MM.1S (cell line): ENCODE measurements around the gene PCDHA2.
"Not testable (repeated sequence)": the region's sequence is repeated elsewhere in the genome, so short reads cannot be mapped to it uniquely, and the experiment has no call there.

Source experiments
- DNase-seq: peaks from one replicate; pipeline ENCODE4 v3.0.0-alpha.2; 2015
- H2AFZ ChIP-seq: fragments of 300-600 bp; sonication (generic); 2 replicates; pipeline ENCODE4 v1.6.0; 2016; ENCODE audit warnings: antibody characterized with exemption, low read length
- H3F3A ChIP-seq: fragments of 300-600 bp; sonication (generic); 2 replicates; pipeline ENCODE4 v1.6.1; 2016; ENCODE audit warnings: mild to moderate bottlenecking, antibody characterized with exemption, low read length, moderate library complexity, mixed read lengths; ENCODE audit not compliant: insufficient read depth
- H3K27ac ChIP-seq: fragments of 300-600 bp; sonication (generic); 2 replicates; pipeline ENCODE4 v1.5.1; 2016; ENCODE audit warnings: mild to moderate bottlenecking, low read length
- H3K27me3 ChIP-seq: fragments of 300-600 bp; sonication (generic); replicated peaks from 2 replicates; pipeline ENCODE4 v1.6.0; 2016; ENCODE audit warnings: low read length; ENCODE audit not compliant: insufficient read depth
- H3K36me3 ChIP-seq: fragments of 300-600 bp; sonication (generic); replicated peaks from 2 replicates; pipeline ENCODE4 v1.6.1; 2016; ENCODE audit warnings: mild to moderate bottlenecking, low read length, mixed read lengths; ENCODE audit not compliant: insufficient read depth
- H3K4me1 ChIP-seq: fragments of 300-600 bp; sonication (generic); 2 replicates; pipeline ENCODE4 v1.6.1; 2016; ENCODE audit warnings: low read length, mixed read lengths
- H3K4me2 ChIP-seq: fragments of 300-600 bp; sonication (generic); 2 replicates; pipeline ENCODE4 v1.6.0; 2016; ENCODE audit warnings: low read depth, low read length
- H3K4me3 ChIP-seq: fragments of 300-600 bp; sonication (generic); 2 replicates; pipeline ENCODE4 v1.5.1; 2016; ENCODE audit warnings: low read length, mixed read lengths
- H3K79me2 ChIP-seq: fragments of 300-600 bp; sonication (generic); 2 replicates; pipeline ENCODE4 v1.6.1; 2016; ENCODE audit warnings: mixed run types, low read length, mixed read lengths
- H3K9ac ChIP-seq: fragments of 300-600 bp; sonication (generic); 2 replicates; pipeline ENCODE4 v1.6.1; 2016; ENCODE audit warnings: low read length, mixed read lengths
- H3K9me2 ChIP-seq: fragments of 300-600 bp; sonication (generic); replicated peaks from 2 replicates; pipeline ENCODE4 v1.6.1; 2016; ENCODE audit warnings: mild to moderate bottlenecking, low read length, mixed read lengths; ENCODE audit not compliant: insufficient read depth
- H3K9me3 ChIP-seq: fragments of 300-600 bp; sonication (generic); replicated peaks from 2 replicates; pipeline ENCODE4 v1.6.1; 2016; ENCODE audit warnings: mild to moderate bottlenecking, low read length, mixed read lengths; ENCODE audit not compliant: insufficient read depth
- H4K20me1 ChIP-seq: fragments of 300-600 bp; sonication (generic); 2 replicates; pipeline ENCODE4 v1.6.1; 2016; ENCODE audit warnings: mild to moderate bottlenecking, low read length, moderate library complexity, mixed read lengths; ENCODE audit not compliant: insufficient read depth
- CTCF ChIP-seq: fragments of 300-600 bp; sonication (generic); IDR thresholded peaks from 2 replicates; pipeline ENCODE4 v1.5.1; 2016; ENCODE audit warnings: antibody characterized with exemption, low read length, mixed read lengths
- EZH2 ChIP-seq: fragments of 300-600 bp; sonication (generic); optimal IDR thresholded peaks from 2 replicates; pipeline ENCODE3; 2017; ENCODE audit warnings: low read depth, mild to moderate bottlenecking, antibody characterized with exemption, low read length, mixed read lengths
- EZH2phosphoT487 ChIP-seq: fragments of 300-600 bp; sonication (generic); IDR thresholded peaks from 2 replicates; pipeline ENCODE4 v1.6.1; 2018; ENCODE audit warnings: antibody characterized with exemption, low read length

PCDHA2 gene

GRCh38 chr5:140827704-140828361 is 33.2 kb downstream of the PCDHA2 start, which contains the start of gene PCDHA6:
Gene PCDHA6, plus strand, starts transcription at chr5:140827960. Its CDS starts 132 bp downstream, at chr5:140828092.
- no peaks in the 10 kb centered on the region for H3K9me3 ChIP-seq
- no peaks in the 10 kb centered on the region for H3K36me3 ChIP-seq
- no peaks in the 10 kb centered on the region for H3F3A ChIP-seq
- H2AFZ ChIP-seq = no peak within 1 kb of the TSS
- H3K27ac ChIP-seq = no peak within 1 kb of the TSS
- no peak within 1 kb of the TSS for H3K4me3 ChIP-seq
- no peak within 1 kb of the TSS for H3K4me2 ChIP-seq
- no peaks in the 10 kb centered on the region for H3K9me2 ChIP-seq
- no peaks in the 10 kb centered on the region for H3K79me2 ChIP-seq
- no peak within 1 kb of the TSS for H3K9ac ChIP-seq
- no peak for DNase-seq
- TF ChIP-seq CTCF (no peak), EZH2phosphoT487 (no peak), EZH2 (no peak)
- no peaks in the 10 kb centered on the region for H3K4me1 ChIP-seq
- no peaks in the 10 kb centered on the region for H4K20me1 ChIP-seq
- H3K27me3 ChIP-seq = no peaks in the 10 kb centered on the region

GRCh38 chr5:140828362-140828737 is 33.7 kb downstream of the PCDHA2 start:
- H3K27ac ChIP-seq = no peak overlapping the region
- H3K27me3 ChIP-seq = no peaks in the 10 kb centered on the region
- no peaks in the 10 kb centered on the region for H3K9me3 ChIP-seq
- H3K9ac ChIP-seq = no peak overlapping the region
- TF ChIP-seq EZH2phosphoT487 (no peak), CTCF (no peak), EZH2 (no peak)
- no peak overlapping the region for H3K4me3 ChIP-seq
- no peaks in the 10 kb centered on the region for H3F3A ChIP-seq
- no peaks in the 10 kb centered on the region for H3K9me2 ChIP-seq
- H2AFZ ChIP-seq = no peak overlapping the region
- DNase-seq = no peak
- no peaks in the 10 kb centered on the region for H4K20me1 ChIP-seq
- H3K4me1 ChIP-seq = no peaks in the 10 kb centered on the region
- no peaks in the 10 kb centered on the region for H3K79me2 ChIP-seq
- H3K36me3 ChIP-seq = no peaks in the 10 kb centered on the region
- H3K4me2 ChIP-seq = no peak overlapping the region

- not testable (repeated sequence) for H4K20me1 ChIP-seq, H3F3A ChIP-seq, H2AFZ ChIP-seq, H3K9ac ChIP-seq, H3K4me1 ChIP-seq, H3K27me3 ChIP-seq, H3K79me2 ChIP-seq, H3K9me2 ChIP-seq, H3K36me3 ChIP-seq, H3K27ac ChIP-seq, H3K4me2 ChIP-seq, H3K4me3 ChIP-seq, DNase-seq, H3K9me3 ChIP-seq
Observed at GRCh38 chr5:140829511-140830501, 35.2 kb downstream of the PCDHA2 start.
